GM12873 (cell line): ENCODE results near the gene PRSS57.

Source experiments
- CTCF ChIP-seq: IDR thresholded peaks from 2 replicates; pipeline ENCODE4 v1.5.1; 2012; ENCODE audit warnings: low read depth, mild to moderate bottlenecking, moderate library complexity, low read length, control low read depth; ENCODE audit not compliant: insufficient read depth; ENCODE audit errors: missing control alignments

Gene PRSS57

GRCh38 chr19:657611-658010, 37.6 kb downstream of the PRSS57 start:
- no peak for TF ChIP-seq CTCF

- TF ChIP-seq CTCF, result no peak
Measured at GRCh38 chr19:656751-657559, 38.3 kb downstream of the PRSS57 start.

GRCh38 chr19:655691-656090, 39.6 kb downstream of the PRSS57 start:
- no peak for TF ChIP-seq CTCF

- no peak for TF ChIP-seq CTCF
Measured at GRCh38 chr19:653425-653824, 41.8 kb downstream of the PRSS57 start.

GRCh38 chr19:652467-653389, 42.5 kb downstream of the PRSS57 start:
- TF ChIP-seq CTCF, result no peak

- TF ChIP-seq CTCF, result no peak
Measured at GRCh38 chr19:651991-652390, 43.3 kb downstream of the PRSS57 start.
